Measurements from ENCODE around the gene OR52A5.
"Not testable (repeated sequence)": the region's sequence is repeated elsewhere in the genome, so short reads cannot be mapped to it uniquely, and the experiment has no call there.

OR52A5 gene

GRCh38 chr11:5137996-5138395, at the start of gene OR52A5:
Gene OR52A5, minus strand, starts transcription at chr11:5138356. Its CDS starts 5,714 bp downstream, at chr11:5132642.
- in situ Hi-C loops (cut with MboI; ENCODE audit: low sequenced_read_pairs): no loop called here

GRCh38 chr11:5178046-5178837, 40.1 kb upstream of the OR52A5 start:
- in situ Hi-C loops (cut with MboI; ENCODE audit: low sequenced_read_pairs): no loop called here

GRCh38 chr11:5174934-5175333, 36.8 kb upstream of the OR52A5 start:
- in situ Hi-C loops (cut with MboI; ENCODE audit: low sequenced_read_pairs): no loop called here

- in situ Hi-C loops (cut with MboI; ENCODE audit: low sequenced_read_pairs): no loop called here
These were observed 33.7 kb upstream of the OR52A5 start for GRCh38 chr11:5171856-5172255.

GRCh38 chr11:5165898-5166297, 27.7 kb upstream of the OR52A5 start:
- in situ Hi-C loops (cut with MboI; ENCODE audit: low sequenced_read_pairs): not testable (repeated sequence)

GRCh38 chr11:5164807-5165206, 26.7 kb upstream of the OR52A5 start:
- in situ Hi-C loops (cut with MboI; ENCODE audit: low sequenced_read_pairs): not testable (repeated sequence)

- in situ Hi-C loops (cut with MboI; ENCODE audit: low sequenced_read_pairs): not testable (repeated sequence)
These were observed 22.9 kb upstream of the OR52A5 start for GRCh38 chr11:5161045-5161444.

GRCh38 chr11:5160217-5160616, 22.1 kb upstream of the OR52A5 start:
- in situ Hi-C loops (cut with MboI; ENCODE audit: low sequenced_read_pairs): not testable (repeated sequence)

GRCh38 chr11:5159806-5160205, 21.6 kb upstream of the OR52A5 start:
- in situ Hi-C loops (cut with MboI; ENCODE audit: low sequenced_read_pairs): no loop called here

- in situ Hi-C loops (cut with MboI; ENCODE audit: low sequenced_read_pairs): no loop called here
These were observed 16.5 kb upstream of the OR52A5 start, which contains the start of gene OR52A1 for GRCh38 chr11:5154657-5155056. Gene OR52A1, minus strand, starts transcription at chr11:5154757. Its CDS starts 2,388 bp downstream, at chr11:5152369.

- in situ Hi-C loops (cut with MboI; ENCODE audit: low sequenced_read_pairs): no loop called here
These were observed 15.6 kb upstream of the OR52A5 start for GRCh38 chr11:5153574-5154431.

GRCh38 chr11:5151713-5152153, 13.6 kb upstream of the OR52A5 start:
- in situ Hi-C loops (cut with MboI; ENCODE audit: low sequenced_read_pairs): no loop called here

GRCh38 chr11:5144206-5144605, 6.0 kb upstream of the OR52A5 start:
- in situ Hi-C loops (cut with MboI; ENCODE audit: low sequenced_read_pairs): not testable (repeated sequence)

GRCh38 chr11:5137014-5137413, 1.1 kb downstream of the OR52A5 start:
- in situ Hi-C loops (cut with MboI; ENCODE audit: low sequenced_read_pairs): no loop called here

GRCh38 chr11:5136261-5136660, 1.9 kb downstream of the OR52A5 start:
- in situ Hi-C loops (cut with MboI; ENCODE audit: low sequenced_read_pairs): no loop called here

- in situ Hi-C loops (cut with MboI; ENCODE audit: low sequenced_read_pairs): no loop called here
These were observed 6.4 kb downstream of the OR52A5 start for GRCh38 chr11:5131584-5132335.

GRCh38 chr11:5129457-5129877, 8.7 kb downstream of the OR52A5 start:
- in situ Hi-C loops (cut with MboI; ENCODE audit: low sequenced_read_pairs): no loop called here

GRCh38 chr11:5124891-5125620, 13.1 kb downstream of the OR52A5 start:
- in situ Hi-C loops (cut with MboI; ENCODE audit: low sequenced_read_pairs): no loop called here

- in situ Hi-C loops (cut with MboI; ENCODE audit: low sequenced_read_pairs): no loop called here
These were observed 14.2 kb downstream of the OR52A5 start for GRCh38 chr11:5123802-5124521.

GRCh38 chr11:5118893-5119292, 19.3 kb downstream of the OR52A5 start:
- in situ Hi-C loops (cut with MboI; ENCODE audit: low sequenced_read_pairs): no loop called here

Measured in hTERT RPE-1 (cell line).